ENCODE data around the gene ABT1. TPM values are rescaled to one million over a fixed set of nuclear protein-coding genes. Genes with fewer than 3 reads are reported as not detected.

The ABT1 gene
- polyA plus RNA-seq, 1 donor: 10.4 TPM

DNA sequence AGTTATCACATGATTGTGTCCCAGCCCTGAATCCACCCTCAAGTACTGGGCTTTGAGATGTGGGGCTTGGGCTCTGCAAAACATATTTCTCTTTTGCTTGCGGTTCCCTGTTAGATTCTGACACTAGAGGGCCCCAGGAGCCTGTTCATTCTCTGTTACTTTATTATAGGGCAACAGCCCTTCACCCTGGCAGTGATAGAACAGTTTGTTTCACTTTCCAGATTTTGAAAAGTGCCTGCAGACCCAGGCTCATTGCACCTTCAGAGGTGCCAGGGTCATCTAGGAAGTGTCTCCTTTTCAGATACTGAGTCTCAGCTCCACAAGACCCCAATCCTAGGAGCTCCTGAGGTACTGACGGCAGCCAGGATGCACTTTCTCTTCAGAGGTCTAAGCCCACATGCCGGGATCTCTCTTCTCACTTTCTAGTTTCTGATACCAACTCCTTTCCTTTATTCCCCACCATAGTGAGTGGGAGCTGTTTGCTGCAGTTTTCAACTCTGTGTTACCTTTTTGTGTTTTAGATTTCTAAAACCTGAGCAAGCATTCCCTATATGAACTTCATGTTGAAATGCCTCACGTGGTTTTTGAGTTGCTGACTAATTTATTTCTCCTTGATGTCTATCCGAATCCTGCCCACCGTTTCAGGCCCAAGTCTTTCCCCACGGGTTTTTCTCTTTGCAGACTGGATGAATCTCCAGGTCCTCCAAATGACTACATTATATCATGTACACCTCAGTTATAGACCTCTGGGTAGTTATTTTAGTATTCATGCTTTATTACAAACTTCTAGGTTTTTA, 10.9 kb downstream of the ABT1 start:
- peak; percentile 33 for DNase-seq

DNA sequence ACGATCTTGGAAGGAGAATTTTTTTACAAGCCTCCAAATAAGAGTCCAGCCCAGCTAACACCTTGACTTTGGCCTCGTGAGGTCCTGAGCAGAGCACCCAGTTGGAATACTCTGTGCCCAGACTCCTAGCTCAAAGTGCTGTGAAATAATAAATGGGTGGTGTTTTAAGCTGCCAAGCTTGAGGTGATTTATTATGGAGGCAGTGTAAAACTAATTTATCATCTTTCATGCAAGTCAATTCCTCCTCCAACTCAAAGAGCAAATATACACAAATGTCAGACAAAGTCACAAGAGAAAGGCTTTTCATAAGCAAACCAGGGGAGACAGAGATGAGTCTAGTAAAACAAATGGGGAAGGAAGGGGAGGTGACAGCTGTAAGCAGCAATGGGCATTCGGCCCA, 12.7 kb downstream of the ABT1 start:
- no peak for DNase-seq

DNA sequence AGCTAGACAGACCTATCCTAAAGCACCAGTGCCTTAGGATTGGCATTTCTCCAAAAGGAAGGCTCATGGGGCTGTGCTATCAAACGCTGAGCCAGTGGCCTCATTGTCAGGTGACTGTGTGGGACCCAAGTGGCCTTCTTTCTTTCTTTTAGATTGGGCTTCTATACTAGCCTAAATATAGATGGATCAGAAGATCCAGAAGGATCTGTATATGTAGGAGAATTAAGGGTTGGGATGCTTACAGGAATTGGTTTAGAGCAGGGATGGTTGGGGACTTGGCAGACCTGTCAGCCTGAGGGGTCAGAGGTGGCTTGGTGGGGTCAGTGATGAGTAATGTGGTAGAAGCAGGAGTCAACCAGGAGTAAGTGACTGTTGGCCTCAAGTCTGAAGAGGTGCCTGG, 14.8 kb downstream of the ABT1 start:
- DNase-seq: no peak

DNA sequence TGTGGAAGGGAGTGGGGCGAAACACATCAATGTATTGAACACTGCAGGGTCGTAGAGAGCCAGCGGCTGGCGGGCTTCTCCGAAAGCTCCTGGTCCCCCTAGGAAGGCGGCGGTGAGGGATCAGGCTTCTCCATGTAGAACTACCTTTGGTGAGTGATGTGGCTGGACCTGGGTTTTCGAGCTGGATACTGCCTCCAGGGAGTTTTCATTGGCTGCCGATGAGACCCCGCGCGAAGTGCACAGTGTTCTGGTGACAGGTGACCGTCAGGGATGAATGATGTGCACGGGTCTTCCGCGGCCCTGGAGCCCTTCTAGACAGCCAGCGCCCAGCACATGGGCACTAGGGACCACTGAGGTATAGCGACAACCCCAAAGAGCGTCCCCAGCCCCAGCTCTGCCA, 16.4 kb downstream of the ABT1 start:
- DNase-seq: no peak

DNA sequence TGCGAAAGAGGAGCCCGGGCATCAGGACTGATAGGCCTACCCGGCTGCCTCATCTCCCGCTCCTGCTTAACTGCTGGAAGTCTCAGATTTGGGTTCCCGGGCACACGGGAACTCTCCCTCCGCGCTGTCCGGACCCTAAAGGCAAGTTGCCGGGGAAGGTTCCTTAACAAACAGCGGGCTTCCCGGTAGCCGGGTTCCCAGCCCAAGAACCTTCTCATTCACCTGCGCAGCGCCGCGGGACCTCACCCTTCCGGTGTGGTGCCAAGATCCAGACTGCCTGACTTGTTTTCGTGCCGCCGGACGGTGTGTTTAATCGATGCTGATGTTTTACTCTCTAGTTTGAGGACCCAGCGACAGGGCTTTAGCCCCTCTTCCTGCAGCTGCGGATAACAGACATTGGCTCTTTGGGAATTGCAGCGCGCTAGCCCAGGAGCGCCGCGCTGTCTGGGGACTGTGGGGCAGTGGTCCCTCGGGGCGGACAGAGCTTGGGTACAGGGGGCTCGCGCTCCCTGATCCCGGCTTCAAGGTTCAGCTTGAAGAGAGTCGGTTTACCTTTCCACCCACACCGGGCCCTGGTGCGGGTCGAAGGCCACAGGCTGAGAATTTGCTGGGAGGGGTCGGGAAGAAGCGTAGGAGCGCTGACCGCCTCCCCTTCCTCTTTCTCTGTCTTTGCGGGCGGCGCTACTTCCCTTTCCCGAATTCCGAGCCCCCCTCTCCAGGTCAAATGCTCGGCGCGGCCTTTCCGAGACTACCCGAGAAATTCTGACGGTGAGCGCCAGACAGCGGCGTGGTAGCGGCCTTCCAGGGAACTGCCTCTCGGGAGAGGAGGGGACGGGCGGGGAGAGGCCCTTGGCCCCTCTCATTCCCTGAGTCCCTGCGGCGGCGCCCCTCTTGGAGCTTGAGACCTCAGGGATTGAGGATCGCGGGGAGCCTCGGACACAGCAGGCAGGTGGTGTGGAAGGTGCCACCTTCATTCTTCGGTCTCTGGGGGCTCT, 17.2 kb downstream of the ABT1 start:
- no peak for DNase-seq

DNA sequence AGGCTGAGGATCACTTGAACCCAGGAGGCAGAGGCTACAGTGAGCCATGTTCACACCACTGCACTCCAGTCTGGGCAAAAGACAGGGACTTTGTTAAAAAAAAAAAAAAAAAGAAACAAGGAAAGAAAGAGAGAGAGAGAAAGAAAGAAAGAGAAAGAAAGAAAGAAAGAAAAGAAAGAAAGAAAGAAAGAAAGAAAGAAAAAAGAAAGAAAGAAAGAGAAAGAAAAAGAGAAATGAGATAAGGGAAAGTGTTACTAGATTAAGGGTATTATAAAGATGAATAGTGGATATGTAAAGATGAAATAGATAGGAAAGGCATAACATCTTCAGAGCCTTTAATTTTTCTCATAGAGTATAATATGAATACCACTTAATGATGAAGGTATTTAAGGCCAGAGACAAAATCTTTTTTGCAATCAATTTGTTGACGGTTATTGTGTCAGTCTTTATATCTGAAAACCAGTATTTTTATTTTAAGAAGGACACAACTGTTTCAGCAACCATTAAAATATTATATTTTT, 26.6 kb downstream of the ABT1 start:
- no peak for DNase-seq

DNA sequence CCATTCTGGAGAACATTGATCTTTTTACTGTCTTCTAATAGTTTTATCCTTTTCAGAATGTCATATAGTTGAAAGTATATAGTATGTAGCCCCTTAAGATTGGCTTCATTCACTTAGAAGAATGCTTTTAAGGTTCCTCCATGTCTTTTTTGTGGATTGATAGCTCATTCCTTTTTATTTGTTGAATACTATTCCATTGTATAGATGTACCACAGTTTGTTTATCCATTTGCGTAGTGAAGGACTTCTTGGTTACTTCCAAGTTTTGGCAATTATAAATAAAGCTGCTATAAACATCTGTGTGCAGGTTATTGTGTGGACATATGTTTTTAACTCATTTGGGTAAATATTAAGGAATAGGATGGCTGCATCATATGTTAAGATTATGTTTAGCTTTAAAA, 27.8 kb downstream of the ABT1 start:
- no peak for DNase-seq

DNA sequence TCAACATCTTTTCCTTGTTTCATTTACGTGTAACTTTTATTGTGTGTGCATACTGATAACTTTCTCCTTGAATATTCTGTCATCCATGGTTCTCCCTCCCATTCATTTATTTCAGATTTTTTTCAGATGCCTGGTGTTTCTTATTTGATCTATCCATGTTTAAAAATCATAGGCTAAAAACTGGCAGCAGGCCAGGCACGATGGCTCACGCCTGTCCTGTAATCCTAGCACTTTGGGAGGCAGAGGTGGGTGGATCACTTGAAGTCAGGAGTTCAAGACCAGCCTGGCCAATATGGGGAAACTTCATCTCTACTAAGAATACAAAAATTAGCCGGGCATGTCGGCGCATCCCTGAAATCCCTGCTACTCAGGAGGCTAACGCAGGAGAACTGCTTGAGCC, 31.1 kb downstream of the ABT1 start:
- no peak for DNase-seq

DNA sequence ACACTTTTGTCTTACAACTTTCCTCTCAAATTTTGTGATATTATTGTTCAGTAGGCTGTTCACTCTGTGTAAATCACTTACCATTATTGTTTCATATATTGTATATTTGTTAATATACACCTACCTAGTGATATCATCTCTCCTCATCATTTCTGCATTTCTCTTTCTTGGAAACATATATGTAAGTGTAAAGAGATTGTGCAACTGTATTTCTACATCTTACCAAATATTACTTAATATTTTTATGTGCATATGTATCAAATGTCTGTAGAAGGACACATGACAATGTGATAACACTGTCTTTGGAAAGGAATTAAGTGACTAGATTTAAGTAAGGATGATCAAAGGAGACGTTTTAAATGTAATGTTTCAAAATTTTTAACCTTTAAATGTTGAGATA, 32.6 kb downstream of the ABT1 start:
- no peak for DNase-seq

DNA sequence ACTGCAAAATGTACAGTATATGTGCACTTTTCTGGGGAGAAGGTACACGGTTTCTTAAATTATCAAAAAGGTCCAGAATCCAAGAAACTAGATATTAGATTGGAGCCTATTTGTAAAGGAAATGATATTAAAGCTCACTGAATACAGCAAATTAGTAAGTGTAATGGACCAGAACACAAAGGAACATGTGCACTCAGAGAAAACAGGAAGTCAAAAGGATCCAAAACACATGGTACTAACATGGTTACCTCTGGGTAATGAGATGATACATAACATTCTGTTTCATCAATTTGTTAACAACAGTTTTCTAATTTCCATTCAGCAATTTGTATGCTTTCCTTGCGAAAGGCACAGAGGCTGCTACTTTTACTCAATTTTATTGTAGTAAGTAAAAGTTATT, 44.1 kb downstream of the ABT1 start:
- no peak for DNase-seq

DNA sequence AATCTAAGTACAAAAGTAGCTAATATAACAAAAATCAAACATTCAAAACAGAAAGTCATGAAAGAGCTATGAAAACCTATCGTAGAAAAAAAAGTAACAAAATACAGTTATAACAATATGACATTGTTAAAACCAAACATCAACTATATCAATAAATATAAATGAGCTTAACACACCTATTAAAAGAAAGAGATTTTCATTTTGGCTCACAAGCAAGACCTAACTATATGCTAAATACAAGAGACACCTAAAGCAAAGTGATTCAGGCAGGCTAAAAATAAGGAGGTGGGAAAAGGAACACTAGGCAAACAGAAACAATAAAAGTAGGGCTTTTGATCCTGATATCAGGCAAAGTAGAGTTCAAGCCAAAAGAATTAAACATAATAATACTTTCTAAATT, 49.3 kb downstream of the ABT1 start:
- DNase-seq: no peak

Other genes with a start within 250 kb of the ABT1 start
- gene BTN3A2, start 231.8 kb upstream of the ABT1 start, polyA plus RNA-seq (ENCODE audit: insufficient read length): 16.4 TPM
- 7.1 TPM for gene BTN2A2, start 213.8 kb upstream of the ABT1 start, polyA plus RNA-seq (ENCODE audit: insufficient read length)
- gene BTN3A1, start 194.7 kb upstream of the ABT1 start, polyA plus RNA-seq (ENCODE audit: insufficient read length): 20.9 TPM
- 14.1 TPM for gene BTN3A3, start 156.4 kb upstream of the ABT1 start, polyA plus RNA-seq (ENCODE audit: insufficient read length)
- 27.4 TPM for gene BTN2A1, start 139.0 kb upstream of the ABT1 start, polyA plus RNA-seq (ENCODE audit: insufficient read length)
- 0.25 TPM for gene BTN1A1, start 96.7 kb upstream of the ABT1 start, polyA plus RNA-seq (ENCODE audit: insufficient read length)
- gene HMGN4, start 58.6 kb upstream of the ABT1 start, polyA plus RNA-seq (ENCODE audit: insufficient read length): 57.4 TPM
- gene ZNF322, start 62.8 kb downstream of the ABT1 start, polyA plus RNA-seq (ENCODE audit: insufficient read length): 14.8 TPM

Measured in hindlimb muscle (tissue), 1 donor.